ENCODE results near the gene PCGF2. TPM values are rescaled to one million over a fixed set of nuclear protein-coding genes. Genes with fewer than 3 reads are reported as not detected.
A peak's percentile ranks its signal among the peaks of the same experiment; 100 is the strongest.

Gene PCGF2
- total and polyA plus RNA-seq, 2 of the 8 experiments (the other 6 are each of a cell fraction or from before 2014, with no cell fraction given), result 42.1 to 93.3 TPM

- Histone ChIP-seq H4K8ac (ENCODE audit: extremely low read depth, insufficient read depth, low read length) (no peak overlapping the region), H3K14ac (ENCODE audit: insufficient read length) (no peak overlapping the region), H3K9me3 (ENCODE audit: insufficient read depth in 2 of 2, low read depth in 1 of 2, low read length in 1 of 2) (no peaks in the 10 kb centered on the region), H4K20me1 (replicated peaks in 1 of 2; ENCODE audit: control insufficient read depth in 1 of 2, insufficient read depth in 2 of 2, low read length in 2 of 2) (peaks cover 38 to 40% of the 10 kb centered on the region in 2 experiments), H2BK15ac (ENCODE audit: low read length) (peak overlapping the region; percentile 34; the same call in 1 of the 2 replicates), H3K18ac (ENCODE audit: extremely low read depth, low read length) (no peak overlapping the region; the same call in none of the 2 replicates), H3K36me3 (ENCODE audit: control insufficient read depth in 2 of 4, insufficient read depth in 4 of 4, low read length in 3 of 4) (no peaks in the 10 kb centered on the region), H2BK5ac (ENCODE audit: low read depth, low read length) (peak overlapping the region; percentile 77; the same call in 1 of the 2 replicates), H3K27me3 (replicated peaks in 1 of 4; ENCODE audit: control insufficient read depth in 3 of 4, extremely low read depth in 1 of 4, insufficient read depth in 3 of 4, low read length in 3 of 4) (peaks cover 0 to 11% (median 5%) of the 10 kb centered on the region in 4 experiments; a peak in 5 of 7 replicates), H3K4ac (replicated peaks; ENCODE audit: insufficient read length, low read depth, low read length) (peak overlapping the region; percentile 4), H4K5ac (ENCODE audit: insufficient read length, low read depth, low read length) (no peak overlapping the region), H2AFZ (ENCODE audit: low read length) (no peak overlapping the region), H3K4me2 (ENCODE audit: insufficient read depth in 1 of 2, low read depth in 2 of 2, low read length in 2 of 2) (peak overlapping the region; percentile 84 to 89), H2BK120ac (replicated peaks; ENCODE audit: low read depth, low read length) (no peak overlapping the region), H2AK5ac (ENCODE audit: low read depth, low read length) (peak overlapping the region; percentile 53; the same call in 1 of the 2 replicates), H3K4me1 (replicated peaks in 1 of 4; ENCODE audit: control insufficient read depth in 3 of 4, insufficient read depth in 4 of 4, low read length in 3 of 4) (peaks cover 7 to 37% (median 23%) of the 10 kb centered on the region in 4 experiments), H3K9ac (replicated peaks in 1 of 4; ENCODE audit: extremely low read depth in 1 of 4, low read depth in 3 of 4, low read length in 3 of 4) (peak overlapping the region in 1 of 4 experiments; percentile 63; a peak in 3 of 7 replicates), H2BK20ac (ENCODE audit: low read length) (no peak overlapping the region), H3K23me2 (ENCODE audit: low read depth, low read length) (peaks cover 41% of the 10 kb centered on the region), H3K79me1 (ENCODE audit: low read depth, low read length) (peaks cover 21% of the 10 kb centered on the region), H2BK12ac (ENCODE audit: low read depth, low read length) (no peak overlapping the region; the same call in 1 of the 2 replicates), H3K27ac (ENCODE audit: low read depth, low read length) (no peak overlapping the region), H3K4me3 (ENCODE audit: extremely low read depth in 1 of 4, insufficient read depth in 2 of 4, low read depth in 3 of 4, low read length in 4 of 4) (peak overlapping the region; percentile 78 to 90 (median 88); a peak in 7 of 8 replicates), H3K23ac (ENCODE audit: insufficient read length) (no peak overlapping the region), H3K56ac (replicated peaks; ENCODE audit: insufficient read length, low read depth, low read length) (no peak overlapping the region), H4K91ac (replicated peaks; ENCODE audit: insufficient read length, low read length) (peak overlapping the region; percentile 13), H3K79me2 (ENCODE audit: control insufficient read depth in 1 of 2, insufficient read depth in 2 of 2, low read length in 2 of 2) (peaks cover 43 to 61% of the 10 kb centered on the region in 2 experiments)
- no peak for DNase-seq (ENCODE audit: low read depth in 1 of 2, low spot score in 2 of 2)
- CTCF ChIA-PET (ENCODE audit: partially characterized antibody), result interaction anchor here (0.6 to 4.6 kb wide), 8 partner anchors 11 to 1128 kb away, joined by 3 to 40 read pairs (median 4); partner anchors contain the start of gene CISD3
- TF ChIP-seq USF2 (IDR thresholded peaks at IDR 0.05; ENCODE audit: low read length) (peak; percentile 33; the same call in 1 of the 2 replicates), RBBP5 (IDR thresholded peaks at IDR 0.05; ENCODE audit: borderline replicate concordance, low read depth, low read length) (no peak), SIN3A (conservative IDR thresholded peaks at IDR 0.05 in 1 of 2, IDR thresholded peaks at IDR 0.05 in 1 of 2; ENCODE audit: low read depth in 1 of 2, low read length in 2 of 2) (peak in 1 of 2 experiments; percentile 49; a peak in 1 of 4 replicates), SIRT6 (IDR thresholded peaks at IDR 0.05; ENCODE audit: low read length) (no peak)
- WGBS, 2 experiments (ENCODE audit: extremely low coverage in 1 of 2, insufficient coverage in 1 of 2, insufficient read length in 1 of 2, insufficient replicate concordance in 2 of 2, low coverage in 1 of 2, low lambda C conversion rate in 2 of 2, missing lambda C conversion rate in 1 of 2), result 52% methylated on average over 8 of the region's 8 CpGs; no CpG with 5 or more reads in 1 of the 2 experiments
- POLR2A ChIA-PET (ENCODE audit: partially characterized antibody), result interaction anchor here (0.7 to 4.8 kb wide), 9 partner anchors 9 to 294 kb away, joined by 3 to 40 read pairs (median 4); partner anchors contain the start of genes CISD3 and MLLT6
- FAIRE-seq, result no peak
Measured at GRCh38 chr17:38746004-38746848, 1.9 kb downstream of the PCGF2 start.
